ENCODE results near the gene DNAJC22.
"Not testable (repeated sequence)": the region's sequence is repeated elsewhere in the genome, so short reads cannot be mapped to it uniquely, and the experiment has no call there.

DNAJC22 gene

GRCh38 chr12:49305762-49306510 lies 40.8 kb upstream of the DNAJC22 start:
- H3K27ac ChIP-seq (ENCODE audit: poor library complexity, severe bottlenecking) = no peak overlapping the region
- H3K27me3 ChIP-seq (ENCODE audit: insufficient read depth, poor library complexity, severe bottlenecking) = no peaks in the 10 kb centered on the region
- DNase-seq (ENCODE audit: low spot score) (no peak), ATAC-seq (ENCODE audit: low read depth) (no peak)
- H3K36me3 ChIP-seq (ENCODE audit: low read depth) = no peaks in the 10 kb centered on the region
- TF ChIP-seq, protein P1, sequence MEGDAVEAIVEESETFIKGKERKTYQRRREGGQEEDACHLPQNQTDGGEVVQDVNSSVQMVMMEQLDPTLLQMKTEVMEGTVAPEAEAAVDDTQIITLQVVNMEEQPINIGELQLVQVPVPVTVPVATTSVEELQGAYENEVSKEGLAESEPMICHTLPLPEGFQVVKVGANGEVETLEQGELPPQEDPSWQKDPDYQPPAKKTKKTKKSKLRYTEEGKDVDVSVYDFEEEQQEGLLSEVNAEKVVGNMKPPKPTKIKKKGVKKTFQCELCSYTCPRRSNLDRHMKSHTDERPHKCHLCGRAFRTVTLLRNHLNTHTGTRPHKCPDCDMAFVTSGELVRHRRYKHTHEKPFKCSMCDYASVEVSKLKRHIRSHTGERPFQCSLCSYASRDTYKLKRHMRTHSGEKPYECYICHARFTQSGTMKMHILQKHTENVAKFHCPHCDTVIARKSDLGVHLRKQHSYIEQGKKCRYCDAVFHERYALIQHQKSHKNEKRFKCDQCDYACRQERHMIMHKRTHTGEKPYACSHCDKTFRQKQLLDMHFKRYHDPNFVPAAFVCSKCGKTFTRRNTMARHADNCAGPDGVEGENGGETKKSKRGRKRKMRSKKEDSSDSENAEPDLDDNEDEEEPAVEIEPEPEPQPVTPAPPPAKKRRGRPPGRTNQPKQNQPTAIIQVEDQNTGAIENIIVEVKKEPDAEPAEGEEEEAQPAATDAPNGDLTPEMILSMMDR (IDR thresholded peaks at IDR 0.05; ENCODE audit: poor library complexity, severe bottlenecking) = no peak
- H3K9me3 ChIP-seq (ENCODE audit: severe bottlenecking) = no peaks in the 10 kb centered on the region
- H3K4me1 ChIP-seq (ENCODE audit: insufficient read depth, poor library complexity, severe bottlenecking) = no peaks in the 10 kb centered on the region
- no peak overlapping the region for H3K4me3 ChIP-seq (ENCODE audit: severe bottlenecking)

- DNase-seq (ENCODE audit: low spot score) (no peak), ATAC-seq (ENCODE audit: low read depth) (no peak)
- TF ChIP-seq, protein P1 (IDR thresholded peaks at IDR 0.05; ENCODE audit: poor library complexity, severe bottlenecking) = no peak
- Histone ChIP-seq H3K4me1 (ENCODE audit: insufficient read depth, poor library complexity, severe bottlenecking) (no peaks in the 10 kb centered on the region), H3K27me3 (ENCODE audit: insufficient read depth, poor library complexity, severe bottlenecking) (no peaks in the 10 kb centered on the region), H3K36me3 (ENCODE audit: low read depth) (no peaks in the 10 kb centered on the region), H3K27ac (ENCODE audit: poor library complexity, severe bottlenecking) (no peak overlapping the region), H3K4me3 (ENCODE audit: severe bottlenecking) (no peak overlapping the region), H3K9me3 (ENCODE audit: severe bottlenecking) (no peaks in the 10 kb centered on the region)
Observed at GRCh38 chr12:49309386-49309785, 37.3 kb upstream of the DNAJC22 start.

DNA sequence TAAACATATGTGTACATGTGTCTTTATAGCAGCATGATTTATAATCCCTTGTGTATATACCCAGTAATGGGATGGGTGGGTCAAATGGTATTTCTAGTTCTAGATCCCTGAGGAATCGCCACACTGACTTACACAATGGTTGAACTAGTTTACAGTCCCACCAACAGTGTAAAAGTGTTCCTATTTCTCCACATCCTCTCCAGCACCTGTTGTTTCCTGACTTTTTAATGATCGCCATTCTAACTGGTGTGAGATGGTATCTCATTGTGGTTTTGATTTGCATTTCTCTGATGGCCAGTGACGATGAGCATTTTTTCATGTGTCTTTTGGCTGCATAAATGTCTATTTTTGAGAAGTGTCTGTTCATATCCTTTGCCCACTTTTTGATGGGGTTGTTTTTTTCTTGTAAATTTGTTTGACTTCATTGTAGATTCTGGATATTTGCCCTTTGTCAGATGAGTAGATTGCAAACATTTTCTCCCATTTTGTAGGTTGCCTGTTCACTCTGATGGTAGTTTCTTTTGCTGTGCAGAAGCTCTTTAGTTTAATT lies 36.2 kb upstream of the DNAJC22 start:
- not testable (repeated sequence) for H3K9me3 ChIP-seq (ENCODE audit: severe bottlenecking); DNase-seq (ENCODE audit: low spot score); H3K4me3 ChIP-seq (ENCODE audit: severe bottlenecking); H3K27me3 ChIP-seq (ENCODE audit: insufficient read depth, poor library complexity, severe bottlenecking); H3K27ac ChIP-seq (ENCODE audit: poor library complexity, severe bottlenecking); H3K36me3 ChIP-seq (ENCODE audit: low read depth); H3K4me1 ChIP-seq (ENCODE audit: insufficient read depth, poor library complexity, severe bottlenecking); ATAC-seq (ENCODE audit: low read depth)

GRCh38 chr12:49314811-49315210 lies 31.9 kb upstream of the DNAJC22 start:
- Histone ChIP-seq H3K4me3 (ENCODE audit: severe bottlenecking) (no peak overlapping the region), H3K36me3 (ENCODE audit: low read depth) (no peaks in the 10 kb centered on the region), H3K27ac (ENCODE audit: poor library complexity, severe bottlenecking) (no peak overlapping the region), H3K9me3 (ENCODE audit: severe bottlenecking) (no peaks in the 10 kb centered on the region), H3K4me1 (ENCODE audit: insufficient read depth, poor library complexity, severe bottlenecking) (peaks cover 6% of the 10 kb centered on the region), H3K27me3 (ENCODE audit: insufficient read depth, poor library complexity, severe bottlenecking) (no peaks in the 10 kb centered on the region)
- TF ChIP-seq, protein P1 (IDR thresholded peaks at IDR 0.05; ENCODE audit: poor library complexity, severe bottlenecking) = no peak
- ATAC-seq (ENCODE audit: low read depth) (no peak), DNase-seq (ENCODE audit: low spot score) (no peak)

- not testable (repeated sequence) for H3K4me3 ChIP-seq (ENCODE audit: severe bottlenecking); H3K27me3 ChIP-seq (ENCODE audit: insufficient read depth, poor library complexity, severe bottlenecking); H3K4me1 ChIP-seq (ENCODE audit: insufficient read depth, poor library complexity, severe bottlenecking); ATAC-seq (ENCODE audit: low read depth); H3K36me3 ChIP-seq (ENCODE audit: low read depth); H3K9me3 ChIP-seq (ENCODE audit: severe bottlenecking); DNase-seq (ENCODE audit: low spot score); H3K27ac ChIP-seq (ENCODE audit: poor library complexity, severe bottlenecking)
Observed at GRCh38 chr12:49317118-49317517, 29.6 kb upstream of the DNAJC22 start.

GRCh38 chr12:49320411-49321103 lies 26.1 kb upstream of the DNAJC22 start:
- H3K36me3 ChIP-seq (ENCODE audit: low read depth) = peaks cover 13% of the 10 kb centered on the region
- not testable (repeated sequence) for H3K4me1 ChIP-seq (ENCODE audit: insufficient read depth, poor library complexity, severe bottlenecking); ATAC-seq (ENCODE audit: low read depth); DNase-seq (ENCODE audit: low spot score); H3K4me3 ChIP-seq (ENCODE audit: severe bottlenecking); H3K9me3 ChIP-seq (ENCODE audit: severe bottlenecking); H3K27ac ChIP-seq (ENCODE audit: poor library complexity, severe bottlenecking); H3K27me3 ChIP-seq (ENCODE audit: insufficient read depth, poor library complexity, severe bottlenecking)
